SK-N-SH treated with all-trans-retinoic acid at 6 μM for 48 hours (cell line): ENCODE results near the gene SMCR8.

ENCODE experiments used
- ATAC-seq: fragments of 200-7000 bp; cut with Tn5 transposase; 3 replicates; pipeline ENCODE4 v1.9.1; 2020; ENCODE audit warnings: mild to moderate bottlenecking, moderate library complexity
- ARNTL ChIP-seq: fragments of 450-650 bp; formaldehyde crosslinking; IDR thresholded peaks from 2 replicates; pipeline ENCODE4 v1.5.0; 2020; ENCODE audit warnings: low read depth, mild to moderate bottlenecking, moderate library complexity, borderline replicate concordance
- BACH2 ChIP-seq: fragments of 250-450 bp; sonication (Bioruptor Pico); IDR thresholded peaks from 2 replicates; pipeline ENCODE4 v1.9.0; 2021; ENCODE audit warnings: mild to moderate bottlenecking, borderline replicate concordance
- CREB5 ChIP-seq: fragments of 250-450 bp; sonication (Bioruptor Pico); IDR thresholded peaks from 2 replicates; pipeline ENCODE4 v1.5.1; 2020; ENCODE audit warnings: low read depth, mild to moderate bottlenecking, moderate library complexity
- CSDC2 ChIP-seq: fragments of 250-450 bp; sonication (Bioruptor Pico); IDR thresholded peaks from 2 replicates; pipeline ENCODE4 v1.5.0; 2020; ENCODE audit warnings: mild to moderate bottlenecking, moderate library complexity
- CSRNP3 ChIP-seq: fragments of 250-450 bp; sonication (Bioruptor Pico); IDR thresholded peaks from 2 replicates; pipeline ENCODE4 v1.5.1; 2021; ENCODE audit warnings: mild to moderate bottlenecking, moderate library complexity
- GLIS3 ChIP-seq: fragments of 250-450 bp; sonication (Bioruptor Pico); IDR thresholded peaks from 2 replicates; pipeline ENCODE4 v1.5.0; 2020; ENCODE audit warnings: mild to moderate bottlenecking, moderate library complexity
- ISL1 ChIP-seq: fragments of 250-450 bp; sonication (Bioruptor Pico); IDR thresholded peaks from 2 replicates; pipeline ENCODE4 v2.1.2; 2022; ENCODE audit warnings: mild to moderate bottlenecking, moderate library complexity
- OSR1 ChIP-seq: fragments of 250-450 bp; sonication (Bioruptor Pico); IDR thresholded peaks from 2 replicates; pipeline ENCODE4 v1.8.0; 2022; ENCODE audit warnings: moderate library complexity, mild to moderate bottlenecking, inconsistent platforms
- PATZ1 ChIP-seq: fragments of 250-450 bp; sonication (Bioruptor Pico); IDR thresholded peaks from 2 replicates; pipeline ENCODE4 v1.8.0; 2020; ENCODE audit warnings: mild to moderate bottlenecking, moderate library complexity, borderline replicate concordance
- PPARA ChIP-seq: fragments of 250-450 bp; sonication (Bioruptor Pico); IDR thresholded peaks from 2 replicates; pipeline ENCODE4 v1.5.0; 2020; ENCODE audit warnings: mild to moderate bottlenecking, borderline replicate concordance
- RARB ChIP-seq: fragments of 250-450 bp; sonication (Bioruptor Pico); IDR thresholded peaks from 2 replicates; pipeline ENCODE4 v1.8.0; 2021; ENCODE audit warnings: mild to moderate bottlenecking, moderate library complexity
- SNAI2 ChIP-seq: fragments of 250-450 bp; sonication (Bioruptor Pico); IDR thresholded peaks from 2 replicates; pipeline ENCODE4 v1.5.0; 2020; ENCODE audit warnings: mild to moderate bottlenecking, moderate library complexity
- TCF4 ChIP-seq: fragments of 250-450 bp; sonication (Bioruptor Pico); IDR thresholded peaks from 2 replicates; pipeline ENCODE4 v1.8.0; 2021; ENCODE audit warnings: mild to moderate bottlenecking, moderate library complexity, borderline replicate concordance
- TOX ChIP-seq: fragments of 250-450 bp; sonication (Bioruptor Pico); IDR thresholded peaks from 2 replicates; pipeline ENCODE4 v1.8.0; 2021; ENCODE audit warnings: mild to moderate bottlenecking, moderate library complexity, borderline replicate concordance
- ZC3H10 ChIP-seq: fragments of 250-450 bp; sonication (Bioruptor Pico); IDR thresholded peaks from 2 replicates; pipeline ENCODE4 v1.5.1; 2021; ENCODE audit warnings: mild to moderate bottlenecking, moderate library complexity
- ZFP3 ChIP-seq: fragments of 250-450 bp; sonication (Bioruptor Pico); IDR thresholded peaks from 2 replicates; pipeline ENCODE4 v1.5.0; 2020; ENCODE audit warnings: mild to moderate bottlenecking, moderate library complexity
- ZFP30 ChIP-seq: fragments of 450-650 bp; formaldehyde crosslinking; IDR thresholded peaks from 2 replicates; pipeline ENCODE4 v1.5.0; 2022; ENCODE audit warnings: mild to moderate bottlenecking, moderate library complexity
- ZNF565 ChIP-seq: fragments of 450-650 bp; formaldehyde crosslinking; conservative IDR thresholded peaks from 2 replicates; pipeline ENCODE4 v1.5.0; 2020; ENCODE audit warnings: low read depth, mild to moderate bottlenecking, moderate library complexity
- ZNF70 ChIP-seq: fragments of 450-650 bp; formaldehyde crosslinking; IDR thresholded peaks from 2 replicates; pipeline ENCODE4 v1.5.0; 2020; ENCODE audit warnings: mild to moderate bottlenecking, moderate library complexity
- ZNF8 ChIP-seq: fragments of 450-650 bp; formaldehyde crosslinking; IDR thresholded peaks from 2 replicates; pipeline ENCODE4 v1.5.0; 2020; ENCODE audit warnings: mild to moderate bottlenecking, moderate library complexity
- TF ChIP-seq, protein P1 (sequence below): fragments of 250-450 bp; sonication (Bioruptor Pico); IDR thresholded peaks from 2 replicates; pipeline ENCODE4 v1.8.0; 2021; ENCODE audit warnings: low read depth, mild to moderate bottlenecking, moderate library complexity, borderline replicate concordance
- TF ChIP-seq, protein P2 (sequence below): fragments of 250-450 bp; sonication (Bioruptor Pico); IDR thresholded peaks from 2 replicates; pipeline ENCODE4 v1.5.0; 2020; ENCODE audit warnings: mild to moderate bottlenecking, moderate library complexity

SMCR8 gene

GRCh38 chr17:18326572-18326971, 11.5 kb downstream of the SMCR8 start:
- no peak for TF ChIP-seq OSR1 (CRISPR knock-in tag)

DNA sequence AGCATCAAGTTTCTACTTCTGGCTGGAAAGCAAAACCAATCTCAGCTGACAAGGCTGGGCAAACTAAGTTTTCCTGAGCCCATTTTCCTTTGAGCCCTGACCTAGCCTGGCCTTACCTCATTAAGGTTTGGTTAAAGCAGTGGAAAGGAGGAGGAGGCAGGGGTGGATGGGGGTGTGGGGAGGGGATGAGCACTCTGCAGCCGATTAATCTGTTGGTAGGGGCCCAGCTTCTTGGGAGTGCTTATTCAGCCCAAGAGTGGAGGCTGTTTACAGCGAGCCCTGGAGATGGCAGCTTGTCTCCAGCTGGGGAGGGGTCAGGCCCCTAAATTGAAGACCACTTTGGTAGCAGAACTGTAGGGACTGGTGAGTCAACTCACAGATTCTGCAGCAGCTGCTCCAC, 12.0 kb downstream of the SMCR8 start:
- TF ChIP-seq ZFP30 (CRISPR knock-in tag) (no peak), ZNF565 (CRISPR knock-in tag) (no peak), SNAI2 (no peak), OSR1 (CRISPR knock-in tag) (no peak), PPARA (CRISPR knock-in tag) (no peak)
- no peak for ATAC-seq

More at GRCh38 chr17:18326572-18326971, 11.5 kb downstream of the SMCR8 start:
- no peak for ATAC-seq

GRCh38 chr17:18327556-18327955, 12.5 kb downstream of the SMCR8 start:
- ATAC-seq: no peak
- TF ChIP-seq TCF4 (no peak), SNAI2 (no peak)

DNA sequence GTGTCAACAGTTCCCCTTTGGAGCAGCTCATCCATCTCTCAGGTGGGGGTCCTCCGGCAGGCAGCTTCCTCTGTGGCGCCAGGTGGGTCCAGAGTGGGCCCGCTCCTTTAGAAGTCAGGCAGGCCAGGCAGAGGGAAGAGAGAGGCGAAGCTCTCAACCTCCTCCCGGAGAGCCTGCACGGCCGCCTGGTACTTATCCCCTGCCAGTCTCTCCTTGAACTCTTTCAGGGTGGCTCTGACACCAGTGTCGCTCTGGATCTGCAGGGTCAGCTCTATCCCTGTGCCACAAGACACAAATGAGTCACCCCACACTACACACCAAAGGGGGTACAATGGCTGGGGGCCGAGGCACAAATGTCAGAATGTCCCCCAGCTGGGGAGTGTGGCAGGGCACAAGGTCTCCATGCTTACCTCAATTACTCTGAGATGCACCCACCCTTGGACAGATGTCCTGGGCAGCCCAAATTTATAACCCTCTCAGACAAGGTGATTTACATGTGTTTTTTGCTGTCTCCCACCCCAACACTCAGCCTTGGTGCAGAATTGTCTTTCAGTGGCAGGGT, 13.6 kb downstream of the SMCR8 start:
- ATAC-seq: no peak
- no peak for TF ChIP-seq CSDC2 (CRISPR knock-in tag)
- TF ChIP-seq GLIS3 (CRISPR knock-in tag): no peak
- TF ChIP-seq, protein P1, sequence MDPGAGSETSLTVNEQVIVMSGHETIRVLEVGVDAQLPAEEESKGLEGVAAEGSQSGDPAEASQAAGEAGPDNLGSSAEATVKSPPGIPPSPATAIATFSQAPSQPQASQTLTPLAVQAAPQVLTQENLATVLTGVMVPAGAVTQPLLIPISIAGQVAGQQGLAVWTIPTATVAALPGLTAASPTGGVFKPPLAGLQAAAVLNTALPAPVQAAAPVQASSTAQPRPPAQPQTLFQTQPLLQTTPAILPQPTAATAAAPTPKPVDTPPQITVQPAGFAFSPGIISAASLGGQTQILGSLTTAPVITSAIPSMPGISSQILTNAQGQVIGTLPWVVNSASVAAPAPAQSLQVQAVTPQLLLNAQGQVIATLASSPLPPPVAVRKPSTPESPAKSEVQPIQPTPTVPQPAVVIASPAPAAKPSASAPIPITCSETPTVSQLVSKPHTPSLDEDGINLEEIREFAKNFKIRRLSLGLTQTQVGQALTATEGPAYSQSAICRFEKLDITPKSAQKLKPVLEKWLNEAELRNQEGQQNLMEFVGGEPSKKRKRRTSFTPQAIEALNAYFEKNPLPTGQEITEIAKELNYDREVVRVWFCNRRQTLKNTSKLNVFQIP: no peak
- no peak for TF ChIP-seq CREB5 (CRISPR knock-in tag)
- TF ChIP-seq TCF4: no peak
- TF ChIP-seq RARB (CRISPR knock-in tag): no peak
- TF ChIP-seq, protein P2, sequence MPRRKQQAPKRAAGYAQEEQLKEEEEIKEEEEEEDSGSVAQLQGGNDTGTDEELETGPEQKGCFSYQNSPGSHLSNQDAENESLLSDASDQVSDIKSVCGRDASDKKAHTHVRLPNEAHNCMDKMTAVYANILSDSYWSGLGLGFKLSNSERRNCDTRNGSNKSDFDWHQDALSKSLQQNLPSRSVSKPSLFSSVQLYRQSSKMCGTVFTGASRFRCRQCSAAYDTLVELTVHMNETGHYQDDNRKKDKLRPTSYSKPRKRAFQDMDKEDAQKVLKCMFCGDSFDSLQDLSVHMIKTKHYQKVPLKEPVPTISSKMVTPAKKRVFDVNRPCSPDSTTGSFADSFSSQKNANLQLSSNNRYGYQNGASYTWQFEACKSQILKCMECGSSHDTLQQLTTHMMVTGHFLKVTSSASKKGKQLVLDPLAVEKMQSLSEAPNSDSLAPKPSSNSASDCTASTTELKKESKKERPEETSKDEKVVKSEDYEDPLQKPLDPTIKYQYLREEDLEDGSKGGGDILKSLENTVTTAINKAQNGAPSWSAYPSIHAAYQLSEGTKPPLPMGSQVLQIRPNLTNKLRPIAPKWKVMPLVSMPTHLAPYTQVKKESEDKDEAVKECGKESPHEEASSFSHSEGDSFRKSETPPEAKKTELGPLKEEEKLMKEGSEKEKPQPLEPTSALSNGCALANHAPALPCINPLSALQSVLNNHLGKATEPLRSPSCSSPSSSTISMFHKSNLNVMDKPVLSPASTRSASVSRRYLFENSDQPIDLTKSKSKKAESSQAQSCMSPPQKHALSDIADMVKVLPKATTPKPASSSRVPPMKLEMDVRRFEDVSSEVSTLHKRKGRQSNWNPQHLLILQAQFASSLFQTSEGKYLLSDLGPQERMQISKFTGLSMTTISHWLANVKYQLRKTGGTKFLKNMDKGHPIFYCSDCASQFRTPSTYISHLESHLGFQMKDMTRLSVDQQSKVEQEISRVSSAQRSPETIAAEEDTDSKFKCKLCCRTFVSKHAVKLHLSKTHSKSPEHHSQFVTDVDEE: no peak
- no peak for TF ChIP-seq ZNF70 (CRISPR knock-in tag)
- TF ChIP-seq BACH2 (CRISPR knock-in tag): no peak
- TF ChIP-seq ZFP30 (CRISPR knock-in tag): no peak
- TF ChIP-seq TOX (CRISPR knock-in tag): no peak
- no peak for TF ChIP-seq ZFP3 (CRISPR knock-in tag)
- no peak for TF ChIP-seq ZNF8 (CRISPR knock-in tag)
- no peak for TF ChIP-seq ISL1 (CRISPR knock-in tag)
- TF ChIP-seq ZC3H10: no peak
- TF ChIP-seq ARNTL (CRISPR knock-in tag): no peak
- no peak for TF ChIP-seq PPARA (CRISPR knock-in tag)
- no peak for TF ChIP-seq PATZ1
- no peak for TF ChIP-seq CSRNP3 (CRISPR knock-in tag)
